G401 (cell line): ENCODE results near the gene LRRC61. TPM values are rescaled to one million over a fixed set of nuclear protein-coding genes. Genes with fewer than 3 reads are reported as not detected.

Source experiments
- DNase-seq: peaks from one replicate; pipeline ENCODE4 v3.0.0-alpha.2; 2015; ENCODE audit warnings: low spot score
- in situ Hi-C: cut with HindIII; loops from 2 replicates; pipeline ENCODE4 v1.10.0; 2016; ENCODE audit warnings: low sequenced_read_pairs, mixed read lengths
- total RNA-seq: library from RNA; depleted of rRNA; stranded (reverse); fragments of >200 nt; shearing (Covaris generic); gene quantifications from 2 replicates; pipeline ENCODE4 v1.2.3, GENCODE V29; 2014

The LRRC61 gene
- total RNA-seq, 1 experiment from 2014 or later = not detected

DNA sequence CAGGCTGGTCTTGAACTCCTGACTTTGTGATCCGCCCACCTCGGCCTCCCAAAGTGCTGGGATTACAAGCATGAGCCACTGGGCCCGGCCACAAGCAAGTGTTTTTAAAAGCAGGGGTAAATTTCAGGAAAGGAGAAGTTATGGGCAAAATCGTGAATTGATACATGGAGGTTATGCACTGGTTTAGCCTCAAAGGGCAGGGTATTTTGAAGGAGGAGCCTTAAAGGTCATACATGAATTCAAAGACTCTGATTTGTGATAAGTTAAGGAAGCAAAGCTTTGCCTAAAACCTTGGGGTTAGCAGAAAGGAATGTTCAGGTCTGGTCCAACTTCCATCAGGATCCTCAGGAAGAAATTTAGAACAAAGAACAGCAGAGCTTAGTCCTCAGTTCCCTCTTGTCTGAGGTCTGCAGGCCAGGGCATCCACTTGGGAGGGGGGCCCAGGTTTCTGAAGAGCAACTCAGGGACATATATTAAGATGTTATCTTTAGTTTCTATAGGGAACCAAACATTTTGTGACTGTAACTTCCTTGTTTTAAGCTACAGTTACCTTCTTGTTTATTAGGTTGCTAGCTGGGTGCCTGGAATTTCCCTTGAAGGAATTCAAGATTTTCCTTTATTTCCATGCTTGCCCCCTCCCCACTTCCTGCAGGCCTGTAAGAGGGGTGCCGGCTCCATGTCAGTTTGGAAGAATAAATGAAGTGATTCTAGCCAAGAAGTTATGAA lies 42.7 kb downstream of the LRRC61 start:
- in situ Hi-C loops = no loop called here
- no peak for DNase-seq

GRCh38 chr7:150367677-150368095 lies 44.5 kb downstream of the LRRC61 start:
- in situ Hi-C loops = no loop called here
- DNase-seq = peak; percentile 83

GRCh38 chr7:150368096-150368883 lies 45.1 kb downstream of the LRRC61 start, which contains the start of gene REPIN1:
REPIN1 (plus strand) TSS chr7:150368822; CDS start chr7:150369712, 890 bp downstream.
- in situ Hi-C loops = no loop called here
- peak; percentile 78 for DNase-seq

DNA sequence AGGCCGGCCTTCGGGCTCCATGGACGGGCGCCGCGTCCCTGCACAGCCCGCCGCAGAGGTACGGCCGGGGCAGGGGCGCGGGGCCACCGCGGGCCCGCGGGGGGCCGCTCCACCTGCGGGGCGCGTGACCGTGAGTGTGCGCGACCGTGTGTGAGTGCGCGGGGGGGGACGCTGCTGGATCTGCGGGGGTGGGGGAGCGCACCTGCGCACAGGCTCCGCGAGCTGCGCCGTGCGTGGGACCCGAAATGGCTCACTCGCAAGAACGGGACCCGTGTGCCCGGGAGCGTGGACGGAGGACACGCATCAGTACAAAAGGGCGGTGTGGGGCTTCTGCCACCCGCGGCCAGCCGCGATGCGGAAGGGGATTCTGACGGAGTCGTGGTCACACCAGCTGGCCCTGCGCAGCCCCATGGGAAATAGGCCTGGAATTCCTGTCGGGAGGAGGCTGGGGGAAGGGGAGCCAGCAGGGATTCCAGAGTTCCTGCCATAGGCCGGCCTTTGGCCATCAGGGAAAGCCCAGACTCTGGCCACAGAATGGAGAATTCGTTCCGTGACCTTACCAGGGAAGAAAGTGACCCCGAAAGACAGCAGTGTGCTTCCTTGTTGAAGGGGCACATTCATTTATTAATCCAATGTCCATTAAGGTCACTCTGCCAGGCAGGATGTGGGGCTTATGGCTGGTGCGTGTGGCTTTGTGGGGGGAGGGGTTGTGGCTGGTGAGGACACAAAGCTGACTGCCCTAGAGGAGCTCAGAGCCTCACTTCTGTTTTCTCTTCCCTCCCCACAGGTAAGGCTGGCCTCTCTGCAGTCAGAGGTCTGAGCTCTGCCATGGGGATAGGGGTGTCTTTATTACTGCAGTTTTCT lies 46.0 kb downstream of the LRRC61 start:
- in situ Hi-C loops = no loop called here
- peak; percentile 60 for DNase-seq

DNA sequence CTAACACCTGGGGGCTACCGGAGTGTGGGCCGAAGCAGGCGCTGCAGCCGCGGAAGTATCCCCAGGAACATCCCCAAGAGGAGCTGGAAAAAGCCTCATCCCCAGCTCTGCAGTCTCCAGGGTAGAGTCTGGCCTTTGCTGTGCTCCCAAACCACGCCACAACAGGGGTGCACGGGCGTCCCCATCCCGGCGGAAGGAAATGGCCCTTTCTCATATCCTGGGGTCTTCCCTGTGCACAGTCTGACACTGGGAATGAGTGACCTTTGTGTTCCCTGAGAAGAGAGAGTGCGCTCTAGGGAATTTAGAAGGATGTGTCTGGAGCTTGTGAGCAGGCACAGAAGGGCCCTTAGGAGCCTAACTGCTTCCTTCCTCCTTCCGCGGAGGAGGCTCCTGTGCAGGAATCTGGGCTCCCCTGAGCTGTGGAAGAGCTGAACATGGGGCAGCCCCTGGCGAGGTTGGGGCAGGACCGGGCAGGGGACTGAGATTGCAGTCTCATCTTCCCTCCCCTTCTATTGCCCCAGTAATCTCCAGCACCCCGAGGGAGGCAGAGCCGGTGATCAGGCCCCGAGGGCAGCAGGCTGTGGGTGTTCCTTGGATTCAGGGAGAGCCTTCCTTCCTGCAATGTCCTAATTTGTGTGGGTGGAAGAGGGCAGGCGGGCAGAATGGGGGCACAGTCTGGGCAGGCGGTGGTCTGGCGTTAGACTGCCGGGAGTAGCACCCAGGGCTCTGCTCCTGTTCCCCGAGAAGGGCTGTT lies 46.8 kb downstream of the LRRC61 start:
- in situ Hi-C loops = no loop called here
- DNase-seq = no peak

DNA sequence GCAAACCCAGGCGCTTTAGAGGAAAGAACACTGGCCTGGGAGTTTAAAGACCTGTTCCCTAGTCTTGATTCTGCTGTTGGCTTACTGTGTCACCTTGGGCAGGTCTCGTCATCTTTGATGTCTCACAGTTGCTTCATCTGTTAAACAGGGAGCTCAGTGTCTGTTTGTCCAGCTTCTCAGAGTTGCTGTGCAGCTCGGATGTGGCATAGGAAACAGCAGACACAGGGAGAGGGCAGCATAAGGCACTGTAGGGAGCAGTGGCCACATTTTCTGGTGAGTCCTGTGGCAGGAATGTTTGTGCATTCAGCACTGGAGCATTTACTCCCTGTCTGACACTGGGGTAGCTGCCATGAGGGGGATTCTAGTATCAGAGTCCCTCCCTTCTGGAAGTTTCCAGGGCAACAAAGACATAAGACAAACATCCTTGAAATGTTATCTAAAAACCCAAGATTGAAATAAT lies 47.5 kb downstream of the LRRC61 start:
- in situ Hi-C loops = no loop called here
- DNase-seq = no peak

- DNase-seq = no peak
- in situ Hi-C loops = no loop called here
These were observed 48.2 kb downstream of the LRRC61 start for GRCh38 chr7:150371131-150371995.

GRCh38 chr7:150371996-150372270 lies 48.8 kb downstream of the LRRC61 start:
- no peak for DNase-seq

DNA sequence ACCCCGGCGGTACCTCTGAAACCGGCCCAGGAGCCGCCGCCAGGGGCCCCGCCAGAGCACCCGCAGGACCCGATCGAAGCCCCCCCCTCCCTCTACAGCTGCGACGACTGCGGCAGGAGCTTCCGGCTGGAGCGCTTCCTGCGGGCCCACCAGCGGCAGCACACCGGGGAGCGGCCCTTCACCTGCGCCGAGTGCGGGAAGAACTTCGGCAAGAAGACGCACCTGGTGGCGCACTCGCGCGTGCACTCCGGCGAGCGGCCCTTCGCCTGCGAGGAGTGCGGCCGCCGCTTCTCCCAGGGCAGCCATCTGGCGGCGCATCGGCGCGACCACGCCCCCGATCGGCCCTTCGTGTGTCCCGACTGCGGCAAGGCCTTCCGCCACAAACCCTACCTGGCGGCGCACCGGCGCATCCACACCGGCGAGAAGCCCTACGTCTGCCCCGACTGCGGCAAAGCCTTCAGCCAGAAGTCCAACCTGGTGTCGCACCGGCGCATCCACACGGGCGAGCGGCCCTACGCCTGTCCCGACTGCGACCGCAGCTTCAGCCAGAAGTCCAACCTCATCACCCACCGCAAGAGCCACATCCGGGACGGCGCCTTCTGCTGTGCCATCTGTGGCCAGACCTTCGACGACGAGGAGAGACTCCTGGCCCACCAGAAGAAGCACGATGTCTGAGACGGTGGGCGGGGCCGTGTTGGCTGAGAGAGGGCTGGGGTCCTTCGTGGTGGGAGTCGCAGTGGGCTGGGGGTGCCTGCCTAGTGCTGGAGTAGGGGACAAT lies 49.3 kb downstream of the LRRC61 start:
- no peak for DNase-seq
- in situ Hi-C loops = no loop called here

More at GRCh38 chr7:150371996-150372270, 48.8 kb downstream of the LRRC61 start:
- in situ Hi-C loops = no loop called here

DNA sequence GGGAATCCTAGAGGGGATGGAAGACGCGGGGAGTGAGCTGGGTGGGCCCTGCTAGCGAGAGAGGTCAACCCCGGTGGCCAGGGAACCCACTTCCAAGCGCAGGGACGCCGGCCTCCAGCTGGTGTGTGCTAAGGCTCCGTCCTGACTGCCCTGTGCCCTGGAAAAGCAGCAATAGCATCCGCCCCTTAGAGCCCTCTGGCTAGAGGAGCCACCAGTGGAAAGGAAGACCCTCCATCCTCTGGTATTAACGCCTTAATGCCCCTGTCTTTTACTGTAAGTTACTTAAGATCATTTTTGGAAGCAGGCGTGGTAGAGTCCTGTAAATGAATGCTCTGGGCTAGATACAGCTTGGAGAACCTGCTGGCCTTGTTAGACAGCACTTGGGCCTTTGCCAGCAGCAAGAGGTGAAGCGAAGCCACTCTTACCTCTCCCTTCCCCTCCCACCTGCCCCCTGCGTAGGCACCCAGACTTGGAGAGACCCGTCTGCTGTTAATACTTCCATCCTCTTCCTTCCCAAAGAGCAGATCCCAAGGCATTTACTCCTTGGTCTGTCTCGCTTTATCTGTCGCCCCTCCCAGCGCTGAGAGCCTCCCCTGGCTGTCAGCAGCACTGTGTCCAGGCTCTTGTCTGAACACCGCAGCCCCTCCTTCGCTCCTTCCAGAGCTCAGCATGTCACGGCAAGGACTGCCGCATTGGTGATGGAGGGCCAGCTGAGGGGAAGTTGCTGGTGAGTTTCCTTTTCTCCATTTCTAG lies 50.1 kb downstream of the LRRC61 start:
- in situ Hi-C loops = no loop called here

DNA sequence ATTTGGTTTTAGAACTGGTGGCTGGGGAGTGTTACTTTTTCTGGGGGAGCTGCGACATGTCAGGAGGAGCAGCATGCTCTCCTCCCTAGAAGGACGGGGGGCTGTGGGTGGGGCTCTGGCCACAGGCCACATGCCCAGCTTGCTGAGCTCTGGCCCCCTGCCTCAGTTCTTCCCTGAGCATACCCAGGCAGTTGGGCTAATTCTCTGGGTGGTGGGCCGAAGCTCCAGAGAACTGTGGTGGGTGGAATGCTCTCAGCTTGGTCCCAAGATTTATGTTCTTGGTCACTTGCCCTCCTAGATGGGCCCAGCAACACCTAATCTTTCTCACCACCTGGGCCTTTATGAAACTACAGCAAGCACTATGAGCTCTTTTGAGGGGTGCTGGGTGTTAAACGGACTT lies 50.9 kb downstream of the LRRC61 start:
- DNase-seq = no peak
- in situ Hi-C loops = no loop called here

More for the DNA sequence above, 50.1 kb downstream of the LRRC61 start:
- peak; percentile 48 for DNase-seq

DNA sequence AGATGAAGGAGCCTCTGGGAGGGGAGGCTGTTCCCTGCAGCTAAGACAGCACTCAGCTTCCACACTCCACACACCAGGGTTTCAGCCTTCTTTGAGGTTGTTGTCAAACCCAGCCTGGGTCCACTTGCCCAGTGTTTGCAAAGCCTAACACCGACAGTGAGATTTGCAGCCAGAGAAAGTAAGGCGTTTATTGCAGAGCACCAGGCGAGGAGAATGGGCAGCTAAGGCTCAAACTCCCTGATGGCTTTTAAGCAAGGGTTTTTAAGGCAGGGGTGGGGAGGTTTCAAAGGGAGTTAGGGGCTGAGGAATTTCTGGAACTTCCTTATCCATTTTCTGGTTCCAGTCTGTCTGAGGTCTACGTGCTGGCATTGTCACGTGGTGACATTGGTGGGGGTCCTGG lies 51.3 kb downstream of the LRRC61 start:
- DNase-seq = peak; percentile 47
- in situ Hi-C loops = no loop called here

DNA sequence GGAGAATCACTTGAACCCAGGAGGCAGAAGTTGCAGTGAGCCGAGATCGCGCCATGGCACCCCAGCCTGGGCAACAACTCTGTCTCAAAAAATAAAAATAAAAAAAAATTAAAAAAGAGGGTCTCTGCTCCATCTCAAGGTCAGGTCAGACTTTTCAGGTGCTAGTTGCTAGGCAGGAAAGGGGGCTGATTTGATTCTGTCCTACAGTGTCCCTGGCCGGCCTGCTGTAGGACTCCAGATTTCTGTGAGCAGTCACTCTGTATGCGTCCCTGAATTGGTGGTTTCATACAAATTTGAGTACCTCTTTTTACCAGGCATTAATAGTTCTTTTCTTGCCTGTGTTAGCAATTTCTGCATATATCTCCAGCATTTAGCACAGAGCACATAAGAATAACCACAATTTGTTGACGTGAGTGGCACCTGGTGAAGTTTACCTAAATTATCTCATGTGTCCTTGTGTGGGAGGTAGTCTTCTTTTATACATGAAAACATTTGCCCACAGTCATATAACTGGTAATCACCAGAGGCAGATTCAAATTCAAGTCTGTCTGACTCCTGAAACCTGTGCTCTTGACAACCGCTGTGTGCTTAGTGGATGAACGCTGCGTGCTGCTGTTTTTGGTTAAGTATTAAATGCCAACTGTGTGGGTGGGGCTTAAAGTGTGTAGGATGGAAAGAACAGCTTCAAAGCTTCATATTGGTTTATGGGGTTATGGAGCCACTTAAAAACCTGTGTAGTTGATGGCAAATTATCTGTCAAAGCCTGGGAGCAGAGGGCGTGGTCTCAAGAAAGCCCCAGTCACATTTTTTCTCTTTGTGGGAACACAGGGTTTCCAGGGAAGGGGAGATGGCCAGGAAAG lies 52.7 kb downstream of the LRRC61 start:
- in situ Hi-C loops = no loop called here
- no peak for DNase-seq

DNA sequence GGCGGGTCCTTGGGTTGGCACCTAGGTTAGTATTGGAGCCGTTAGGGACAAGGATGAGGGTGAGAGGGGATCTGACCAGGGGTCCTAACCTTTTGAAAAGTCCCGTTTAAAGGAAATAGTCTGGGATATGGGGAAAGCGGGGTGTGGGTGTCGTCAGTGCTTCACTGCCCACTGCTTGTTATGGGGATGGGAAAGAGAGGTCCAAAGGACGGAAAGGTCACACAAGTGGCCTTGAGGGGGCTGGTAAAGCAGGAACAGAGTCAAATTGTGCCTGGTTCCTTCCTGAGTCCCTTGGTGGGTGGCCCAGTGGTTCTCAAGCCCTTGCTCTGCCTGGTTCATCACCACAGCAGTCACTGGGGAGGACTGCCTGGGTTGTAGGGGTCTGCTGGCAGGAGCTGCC lies 53.4 kb downstream of the LRRC61 start:
- no peak for DNase-seq
- in situ Hi-C loops = no loop called here

DNA sequence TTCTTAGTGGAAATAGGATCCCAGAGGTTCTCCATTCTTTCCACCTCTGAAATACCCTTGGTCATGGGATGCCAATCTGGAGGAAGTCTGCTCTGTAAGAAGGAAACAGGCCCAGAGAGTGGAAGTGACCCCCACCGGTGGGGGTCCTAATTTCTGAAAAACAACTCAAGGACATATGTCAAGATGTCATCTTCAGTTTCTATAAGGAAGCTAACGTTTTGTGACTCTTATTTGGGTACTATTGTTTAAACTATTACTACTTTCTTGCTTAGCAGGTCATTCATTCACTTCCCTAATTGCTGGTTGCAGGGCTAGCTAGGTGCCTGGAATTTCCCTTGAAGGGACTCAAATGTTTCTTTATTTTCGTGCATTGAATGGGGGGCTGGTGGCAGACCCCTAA lies 54.0 kb downstream of the LRRC61 start:
- no peak for DNase-seq
- in situ Hi-C loops = no loop called here

GRCh38 chr7:150377635-150378034 lies 54.5 kb downstream of the LRRC61 start:
- DNase-seq = no peak
- in situ Hi-C loops = no loop called here
